GM20431 (cell line): Measurements from ENCODE around the gene ACACA.

Experiments
- in situ Hi-C: fragments of 300-500 bp; cut with MseI, MboI; formaldehyde crosslinking; loops from one replicate; pipeline ENCODE4 v1.15.0; 2020; ENCODE audit warnings: low sequenced_read_pairs; ENCODE audit not compliant: unreplicated experiment

ACACA gene

DNA sequence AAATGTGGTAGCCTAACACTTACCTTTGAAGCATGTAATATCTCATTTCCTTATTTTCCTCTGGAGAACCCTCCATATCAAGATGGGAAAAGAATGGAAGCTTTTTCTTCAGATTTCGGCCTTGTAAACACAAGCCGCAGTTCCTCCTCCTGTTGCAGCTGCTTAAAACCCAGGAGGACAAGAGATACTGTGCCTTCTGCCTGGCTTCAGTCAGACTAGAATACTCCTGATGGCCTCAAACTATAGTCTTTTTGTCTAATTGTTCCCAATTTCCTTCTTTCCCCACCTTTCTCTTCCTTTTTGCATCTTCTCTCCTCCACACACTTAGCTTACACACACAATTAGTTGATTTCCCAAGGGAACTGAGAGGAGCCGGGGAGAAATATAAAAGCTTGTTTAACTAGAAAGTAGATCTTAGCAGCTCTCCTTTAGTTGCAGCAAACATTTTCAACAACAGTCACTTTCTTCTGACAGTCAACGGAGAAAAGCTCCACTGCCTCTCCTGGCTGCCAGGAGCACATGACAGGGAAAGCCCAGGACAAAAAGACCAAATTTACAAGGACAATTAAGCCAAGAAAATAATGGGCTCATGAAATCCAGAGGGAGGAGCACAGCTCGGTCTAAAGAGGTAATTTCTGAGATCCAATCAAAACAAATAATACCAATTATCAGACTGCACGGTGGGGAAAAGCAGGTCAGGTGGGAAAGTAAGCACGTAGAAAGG, 107.2 kb downstream of the ACACA start:
- in situ Hi-C loops = no loop called here

DNA sequence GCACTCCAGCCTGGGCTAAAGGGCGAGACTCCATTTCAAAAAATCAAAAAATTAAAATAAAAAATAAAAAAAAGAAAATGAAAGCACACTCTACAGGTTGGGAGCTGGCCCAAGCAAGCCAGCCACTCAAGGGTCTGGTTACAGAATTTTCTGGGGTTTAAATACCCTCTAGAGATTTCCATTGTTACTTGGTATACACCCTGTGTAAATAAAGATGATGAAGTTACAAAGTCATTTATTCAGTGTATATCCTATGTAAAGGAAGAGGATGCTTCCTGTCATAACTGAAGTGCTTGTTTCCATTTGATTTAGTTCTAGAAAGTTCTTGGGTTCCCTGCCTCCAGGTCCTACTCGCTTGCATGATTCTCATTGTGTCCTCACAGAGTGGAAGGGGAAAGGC, 110.7 kb downstream of the ACACA start:
- in situ Hi-C loops = no loop called here

DNA sequence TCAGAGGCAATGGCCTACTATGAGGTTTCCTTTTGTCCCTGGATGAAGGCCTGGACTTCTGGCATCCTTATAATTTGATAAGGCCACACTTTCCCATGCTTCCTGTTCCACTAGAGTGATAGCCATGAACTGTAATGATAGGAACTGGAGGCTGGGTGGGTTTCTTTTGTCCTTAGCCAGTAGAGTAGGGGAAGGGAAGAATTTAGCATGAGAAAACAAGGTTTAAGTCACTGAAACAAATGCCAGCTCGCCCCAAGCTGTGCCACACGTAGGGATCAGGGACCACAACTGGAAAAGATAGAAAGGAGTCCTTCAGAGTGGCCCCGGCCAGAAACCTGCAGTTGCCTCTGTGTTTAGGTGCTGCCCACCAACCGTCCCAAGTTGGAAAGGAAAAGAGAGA, 111.7 kb downstream of the ACACA start:
- in situ Hi-C loops = no loop called here

DNA sequence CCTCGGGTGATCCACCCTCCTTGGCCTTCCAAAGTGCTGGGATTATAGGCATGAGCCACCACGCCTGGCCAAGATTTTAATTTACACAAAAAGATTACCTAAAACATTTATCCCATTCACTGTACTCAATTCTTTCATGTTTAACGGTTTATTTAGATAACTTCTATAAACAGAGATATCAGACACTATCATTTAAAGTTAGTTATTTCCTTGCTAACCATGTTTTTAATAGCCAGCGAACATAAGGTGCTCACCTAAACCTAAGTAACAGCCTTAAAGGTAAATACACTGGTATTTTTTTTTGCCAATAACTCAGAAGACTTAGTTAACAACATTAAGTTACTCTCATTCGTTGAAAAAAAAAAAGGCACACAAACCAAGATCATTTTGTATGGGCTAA, 112.9 kb downstream of the ACACA start:
- in situ Hi-C loops = no loop called here

DNA sequence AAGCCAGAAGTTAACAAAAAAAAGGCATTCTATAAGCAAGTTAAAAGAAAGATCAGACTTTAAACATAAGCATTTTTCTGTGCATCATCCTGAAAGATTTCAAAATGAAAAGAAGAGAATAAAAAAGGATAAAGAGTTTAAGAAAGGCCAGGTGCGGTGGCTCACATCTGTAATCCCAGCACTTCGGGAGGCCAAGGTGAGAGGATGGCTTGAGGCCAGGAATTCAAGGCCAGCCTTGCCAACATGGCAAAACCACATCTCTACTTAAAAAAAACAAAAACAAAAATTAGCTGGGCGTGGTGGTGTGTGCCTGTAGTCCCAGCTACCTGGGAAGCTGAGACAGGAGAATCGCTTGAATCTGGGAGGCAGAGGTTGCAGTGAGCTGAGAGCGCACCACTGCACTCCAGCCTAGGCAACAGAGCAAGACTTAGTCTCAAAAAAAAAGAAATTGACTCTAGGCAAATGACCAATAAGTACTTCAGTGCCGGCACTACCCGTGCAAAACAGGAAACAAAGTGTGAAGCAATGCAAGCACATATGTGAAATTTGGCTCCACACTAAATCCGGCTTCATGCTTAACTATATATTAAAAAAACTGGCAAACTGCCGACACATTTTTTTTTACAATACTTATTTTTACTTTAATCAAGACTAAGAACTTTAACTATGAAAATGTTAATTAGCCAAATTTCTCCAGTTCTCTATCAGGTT, 114.1 kb downstream of the ACACA start:
- in situ Hi-C loops = no loop called here

DNA sequence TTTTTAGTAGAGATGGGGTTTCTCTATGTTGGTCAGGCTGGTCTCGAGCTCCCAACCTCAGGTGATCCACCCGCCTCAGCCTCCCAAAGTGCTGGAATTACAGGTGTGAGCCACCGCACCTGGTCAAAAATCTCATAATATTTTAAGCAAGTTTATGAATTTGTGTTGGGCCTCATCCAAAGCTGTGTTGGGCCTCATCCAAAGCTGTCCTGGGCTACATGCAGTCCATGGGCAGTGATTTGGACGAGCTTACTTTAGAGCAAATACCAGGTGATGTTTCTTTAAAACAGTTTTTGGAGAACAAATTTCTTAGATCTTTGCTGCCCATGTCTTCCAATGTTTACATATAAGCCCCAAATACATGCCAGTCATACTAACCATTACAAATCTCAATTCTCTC, 115.3 kb downstream of the ACACA start:
- in situ Hi-C loops = no loop called here

DNA sequence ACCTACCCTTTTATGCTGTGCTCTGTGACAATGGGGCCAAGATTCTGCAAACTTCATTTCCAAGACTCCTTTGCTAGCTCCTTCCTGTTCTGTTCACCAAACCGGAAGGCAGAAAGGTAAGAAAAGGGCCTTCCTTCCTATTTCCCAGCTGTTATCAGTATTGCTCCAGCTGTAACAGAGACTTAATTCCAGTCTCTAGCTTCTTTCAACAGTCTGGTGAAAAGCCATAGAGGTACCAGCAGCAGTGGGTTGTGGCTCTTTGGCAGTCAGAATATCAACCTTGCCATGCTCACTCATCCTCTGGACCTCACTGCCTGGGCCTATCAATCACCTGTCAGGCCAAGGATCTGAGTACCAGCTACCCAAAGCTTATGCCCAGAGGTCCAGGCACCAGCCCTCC, 120.2 kb downstream of the ACACA start:
- in situ Hi-C loops = no loop called here

DNA sequence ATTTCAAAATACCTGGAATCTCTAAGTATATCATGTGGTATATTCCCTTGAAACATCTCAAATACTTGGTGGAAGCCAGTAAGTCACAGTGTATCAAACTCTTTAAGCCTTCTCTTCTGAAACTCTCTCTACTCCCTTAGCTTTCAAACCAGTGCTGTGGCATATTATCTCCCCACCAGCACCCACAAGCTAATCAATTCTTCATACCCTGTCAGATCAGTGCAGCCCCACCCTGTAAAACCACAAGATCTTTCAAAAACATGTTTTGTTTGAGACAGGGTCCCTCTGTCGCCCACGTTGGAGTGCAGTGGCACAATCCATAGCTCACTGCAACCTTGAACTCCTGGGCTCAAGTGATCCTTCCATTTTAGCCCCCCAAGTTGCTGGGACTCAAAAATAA, 122.4 kb downstream of the ACACA start:
- in situ Hi-C loops = no loop called here

DNA sequence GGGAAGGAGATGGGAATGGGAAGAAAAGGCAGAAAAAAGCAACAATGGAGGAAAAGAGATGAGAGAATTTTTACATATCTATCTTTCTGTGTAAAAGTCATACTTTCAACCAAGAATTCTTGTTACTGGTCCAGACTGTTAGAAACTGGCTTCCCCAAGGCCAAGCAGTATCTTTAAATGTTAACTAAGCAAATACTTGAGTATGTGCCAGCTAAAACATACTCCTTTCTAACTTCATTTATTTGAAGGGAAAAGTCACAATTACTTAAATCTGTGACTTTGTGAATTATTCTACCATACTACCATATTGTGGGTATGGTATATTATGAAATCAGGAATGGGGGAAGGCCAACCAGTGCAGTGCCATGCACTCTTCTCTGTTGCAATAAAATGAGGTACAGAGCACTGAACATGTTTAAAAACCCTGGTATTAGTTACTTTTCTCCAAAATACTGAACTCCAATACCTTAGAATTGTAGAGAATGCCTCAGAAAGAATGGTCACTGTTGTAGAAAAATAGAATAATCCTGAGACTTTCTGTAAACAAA, 123.1 kb downstream of the ACACA start:
- in situ Hi-C loops = no loop called here

DNA sequence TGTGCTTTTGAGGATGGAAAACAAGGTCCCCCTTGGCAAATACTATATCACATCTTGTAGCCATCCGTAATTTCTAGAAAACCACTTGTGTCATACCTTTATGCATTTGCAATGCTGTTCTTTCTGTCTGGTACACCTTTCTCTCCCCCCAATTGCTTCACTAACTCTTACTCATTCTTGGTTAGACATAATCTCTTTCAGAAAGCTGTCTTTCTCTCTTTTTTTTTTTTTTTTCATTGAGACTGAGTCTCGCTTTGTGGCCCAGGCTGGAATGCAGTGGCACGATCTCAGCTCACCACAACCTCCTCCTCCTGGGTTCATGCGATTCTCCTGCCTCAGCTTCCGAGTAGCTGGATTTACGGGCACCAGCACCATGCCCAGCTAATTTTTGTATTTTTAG, 125.8 kb downstream of the ACACA start:
- in situ Hi-C loops = no loop called here

DNA sequence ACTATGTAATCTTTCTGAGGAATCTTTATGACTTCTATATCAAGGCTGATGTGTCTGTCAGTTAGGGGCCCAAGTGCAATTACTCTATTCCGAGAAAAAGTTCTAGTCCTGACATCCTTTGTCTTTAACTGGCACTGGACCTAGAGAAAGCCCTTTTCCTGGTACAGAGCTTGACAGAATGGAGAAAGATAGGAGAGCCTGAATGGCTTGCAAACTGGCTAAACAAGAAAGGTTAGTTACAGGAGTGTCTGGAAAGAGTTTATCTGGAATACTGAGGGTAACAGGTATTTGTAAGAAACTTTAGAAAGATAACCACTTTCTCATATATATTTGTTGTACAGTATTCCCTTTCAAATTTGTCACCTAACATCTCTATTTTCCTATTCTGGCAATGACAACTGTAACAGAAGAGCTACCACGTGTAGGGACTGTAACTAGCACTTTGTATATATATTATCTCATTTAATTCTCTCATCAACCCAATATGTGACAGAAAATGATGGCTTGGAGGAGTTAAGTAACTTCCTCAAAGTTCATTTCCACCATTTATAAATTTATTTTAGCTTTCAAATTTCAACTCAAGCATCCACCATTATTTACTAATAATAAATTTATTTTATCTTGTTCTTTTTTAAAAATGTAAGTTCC, 128.3 kb downstream of the ACACA start:
- in situ Hi-C loops = no loop called here

DNA sequence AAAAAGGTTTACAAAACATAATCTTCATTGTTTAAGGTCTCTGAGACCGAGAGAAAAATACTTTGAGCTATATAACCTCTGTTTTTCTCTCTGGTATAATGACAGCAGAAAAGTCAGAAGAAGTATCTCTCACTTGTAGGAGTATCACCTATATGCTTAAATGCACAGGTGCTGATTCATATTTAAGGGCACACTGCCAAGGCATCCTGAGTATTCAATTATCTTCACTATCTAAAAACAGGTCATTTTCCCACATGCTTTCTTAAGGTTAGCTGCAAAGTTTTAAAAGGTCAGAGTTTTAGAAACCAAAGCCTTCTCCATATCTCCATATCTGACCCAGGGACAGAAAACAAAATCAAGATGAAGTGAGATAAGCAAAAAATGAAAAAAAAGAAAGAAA, 130.2 kb downstream of the ACACA start:
- in situ Hi-C loops = no loop called here

DNA sequence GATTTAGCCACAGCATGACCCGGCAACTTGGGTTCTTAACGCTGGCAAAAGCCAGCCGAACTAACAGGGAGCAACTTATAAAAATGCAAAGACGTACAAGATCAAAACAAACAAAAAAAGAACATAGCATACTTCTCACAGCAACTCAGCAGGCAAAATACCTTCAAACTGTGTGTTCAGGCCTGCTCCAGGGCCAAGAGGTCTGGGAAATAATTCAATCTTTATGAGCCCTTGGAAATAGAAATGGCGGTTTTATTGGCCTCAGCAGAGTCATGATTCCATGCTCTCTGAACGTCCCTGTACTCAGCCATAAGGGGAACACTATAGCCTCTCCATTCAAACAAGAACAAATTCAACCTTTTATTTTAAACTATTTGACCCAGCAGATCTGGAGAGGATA, 132.2 kb downstream of the ACACA start:
- in situ Hi-C loops = no loop called here

DNA sequence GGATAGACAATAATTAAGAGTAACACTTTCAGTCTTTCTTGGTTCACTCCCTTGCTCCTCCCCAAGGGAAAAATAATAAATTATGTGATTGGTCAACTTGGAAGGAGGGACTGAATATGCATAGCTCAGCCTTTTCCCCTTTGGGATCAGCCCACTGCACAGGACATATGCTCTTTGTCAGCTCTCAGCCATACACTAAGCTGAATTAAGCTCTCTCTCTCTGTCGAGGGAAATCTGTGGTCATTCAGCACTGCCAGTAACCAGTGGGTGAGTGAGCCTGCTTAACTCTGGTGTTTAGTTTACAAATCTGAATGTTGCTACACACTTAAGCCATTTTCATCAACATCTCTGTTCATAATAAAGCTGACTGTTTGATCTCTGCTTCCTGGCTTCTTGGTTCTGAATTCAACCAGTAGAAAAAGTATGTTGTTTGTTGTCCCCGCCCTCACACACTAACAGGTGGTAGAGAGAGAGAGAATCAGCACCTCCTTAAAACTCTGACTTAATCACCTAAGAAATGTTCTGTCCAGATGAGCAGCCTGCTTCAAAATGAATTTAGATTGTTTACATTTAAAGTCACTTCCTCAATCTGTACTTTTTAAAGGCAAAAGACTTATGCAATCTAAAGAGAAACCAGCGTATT, 133.1 kb downstream of the ACACA start:
- in situ Hi-C loops = no loop called here

DNA sequence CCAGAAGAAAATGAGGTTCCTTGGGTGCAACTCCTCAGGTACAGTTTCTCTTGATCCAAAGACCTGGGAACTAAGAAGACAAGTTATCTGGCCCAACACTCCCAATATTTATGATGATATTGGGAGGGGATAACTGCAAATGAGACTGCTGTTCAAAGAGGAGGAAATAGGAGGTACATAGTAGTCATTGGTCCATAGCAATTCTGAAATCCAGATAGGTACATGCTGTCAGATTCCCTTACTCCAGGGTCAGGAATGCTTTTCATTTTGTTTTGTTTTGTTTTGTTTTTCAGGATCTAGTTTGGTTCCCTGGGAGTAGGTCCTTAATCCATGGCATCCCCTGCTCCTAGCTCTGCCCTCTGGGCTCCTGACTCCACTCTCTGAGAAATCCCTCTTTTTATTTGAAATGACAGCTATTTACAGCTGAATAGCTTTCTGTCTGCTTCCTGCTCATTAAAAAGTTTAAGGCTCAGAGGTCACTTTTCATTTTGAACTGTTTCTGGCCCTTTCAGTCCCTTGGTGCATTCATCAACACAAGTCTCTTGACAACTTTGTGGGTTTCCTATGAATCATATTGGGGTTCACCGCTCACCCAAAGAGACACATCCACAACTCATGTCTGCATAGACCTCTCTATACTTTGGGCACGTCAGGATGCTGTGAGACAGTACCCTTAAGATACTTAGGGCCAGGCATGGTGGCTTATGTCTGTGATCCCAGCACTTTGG, 141.0 kb downstream of the ACACA start:
- in situ Hi-C loops = no loop called here

DNA sequence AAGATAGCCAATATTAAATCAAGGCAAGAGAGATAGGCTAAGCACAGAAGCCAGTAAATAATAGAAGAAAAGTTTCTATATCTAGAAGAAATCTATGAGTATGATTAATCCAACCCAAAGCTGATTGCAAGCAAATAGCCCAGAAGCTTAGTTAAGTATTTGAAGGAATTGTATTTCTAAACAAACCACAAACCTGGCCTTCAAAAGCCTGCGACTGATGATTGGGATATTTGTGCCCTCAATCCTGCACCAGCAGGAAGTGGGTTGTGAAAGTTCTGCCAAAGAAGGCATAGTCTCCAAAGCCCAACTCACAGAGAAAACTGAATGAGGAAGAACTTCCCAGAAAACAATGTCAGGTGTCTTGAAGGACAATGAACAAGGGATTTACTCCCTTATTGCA, 145.3 kb downstream of the ACACA start:
- in situ Hi-C loops = no loop called here

DNA sequence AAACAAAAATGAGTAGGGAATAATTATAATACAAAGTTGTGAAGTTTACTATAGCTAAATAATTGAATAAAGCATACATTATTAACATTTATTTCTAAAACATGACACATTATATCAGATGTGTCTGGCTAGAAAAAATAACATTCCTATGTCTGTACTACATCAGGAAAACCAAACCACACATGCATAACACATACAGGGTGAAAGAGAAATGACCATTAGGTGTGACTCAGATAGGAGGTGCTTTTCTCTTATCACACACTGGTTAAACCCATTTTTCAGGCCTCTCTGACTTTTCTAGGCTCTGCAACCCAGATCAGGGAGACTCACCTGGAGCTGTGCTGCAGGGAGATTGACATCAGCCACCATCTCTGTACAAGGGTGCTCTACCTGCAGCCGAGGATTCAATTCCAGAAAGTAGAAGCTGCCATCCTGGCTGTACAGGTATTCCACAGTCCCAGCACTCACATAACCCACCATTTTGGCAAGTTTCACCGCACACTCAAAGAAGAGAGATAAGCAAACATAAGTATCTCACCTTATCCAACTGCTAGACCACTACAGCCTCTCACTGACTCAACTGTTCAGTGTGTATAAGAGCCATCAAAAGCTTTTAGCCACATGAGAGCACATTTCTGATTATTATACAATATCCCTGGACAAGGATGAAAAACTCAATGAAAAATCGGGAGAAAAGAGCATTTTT, 147.5 kb downstream of the ACACA start:
- in situ Hi-C loops = no loop called here

DNA sequence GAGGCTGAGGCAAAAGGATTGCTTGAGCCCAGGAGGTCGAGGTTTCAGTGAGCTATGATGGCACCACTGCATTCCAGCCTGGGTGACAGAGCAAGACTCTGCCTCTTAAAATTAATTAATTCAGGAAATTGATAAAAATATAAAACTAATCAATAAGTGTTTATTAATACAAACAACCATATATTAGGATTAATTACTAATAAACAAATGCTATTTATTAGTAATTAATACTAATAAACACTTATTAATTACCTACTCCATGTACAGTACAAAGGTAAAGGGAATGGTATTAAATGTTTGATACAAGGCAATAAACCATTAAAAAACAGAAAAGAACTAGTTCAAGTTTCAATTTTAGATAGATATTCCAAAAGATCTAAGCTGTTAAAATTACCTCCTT, 150.0 kb downstream of the ACACA start:
- in situ Hi-C loops = no loop called here

DNA sequence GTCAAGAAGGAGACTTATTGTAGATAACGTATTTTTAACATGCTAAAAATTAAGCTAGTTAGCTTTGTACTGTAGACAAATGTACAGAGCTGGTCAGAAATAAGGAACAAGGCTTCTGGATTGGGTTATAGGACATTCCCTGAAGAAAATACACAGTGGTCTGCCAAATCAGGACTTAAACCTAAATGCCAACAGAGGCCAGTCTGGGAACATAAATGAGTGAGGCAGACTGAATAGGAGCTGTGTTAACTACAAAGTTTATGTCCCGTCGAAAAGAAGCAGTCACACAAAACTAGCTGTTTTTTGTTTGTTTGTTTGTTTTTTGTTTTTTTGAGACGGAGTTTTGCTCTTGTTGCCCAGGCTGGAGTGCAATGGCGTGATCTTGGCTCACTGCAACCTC, 151.2 kb downstream of the ACACA start:
- in situ Hi-C loops = no loop called here
